ENCODE measurements around the gene CIP2A.

The CIP2A gene

GRCh38 chr3:108602249-108602934 is 13.2 kb upstream of the CIP2A start:
- H3K9ac ChIP-seq (ENCODE audit: low read depth, low read length): 0 out of 2 replicates have a peak overlapping the region, but pooled peaks have one; percentile 24
- H3K9me3 ChIP-seq (ENCODE audit: insufficient read depth, low read depth, low read length): no peaks in the 10 kb centered on the region
- 88% methylated on average over 5 of the region's 5 CpGs for WGBS
- H3K27me3 ChIP-seq (ENCODE audit: insufficient read depth, low read length): no peaks in the 10 kb centered on the region
- peak overlapping the region; percentile 7; the same call in 1 of the 2 replicates for H3K27ac ChIP-seq (ENCODE audit: low read depth, low read length)
- no peak overlapping the region for H3K4me3 ChIP-seq (ENCODE audit: low read length)
- no peaks in the 10 kb centered on the region for H3K36me3 ChIP-seq (ENCODE audit: insufficient read depth, low read length)
- peaks cover 21% of the 10 kb centered on the region for H3K4me1 ChIP-seq (ENCODE audit: insufficient read depth, low read length)

- no CpG with 5 or more reads among the region's 1 CpG for WGBS
- H3K4me3 ChIP-seq (ENCODE audit: low read length): no peak overlapping the region
- no peaks in the 10 kb centered on the region for H3K27me3 ChIP-seq (ENCODE audit: insufficient read depth, low read length)
- no peak overlapping the region for H3K9ac ChIP-seq (ENCODE audit: low read depth, low read length)
- H3K4me1 ChIP-seq (ENCODE audit: insufficient read depth, low read length): peaks cover 21% of the 10 kb centered on the region
- no peaks in the 10 kb centered on the region for H3K36me3 ChIP-seq (ENCODE audit: insufficient read depth, low read length)
- H3K9me3 ChIP-seq (ENCODE audit: insufficient read depth, low read depth, low read length): no peaks in the 10 kb centered on the region
- H3K27ac ChIP-seq (ENCODE audit: low read depth, low read length): no peak overlapping the region
Measured at GRCh38 chr3:108599677-108600409, 10.6 kb upstream of the CIP2A start.

- WGBS: no CpG with 5 or more reads among the region's 5 CpGs
- Histone ChIP-seq H3K4me1 (ENCODE audit: insufficient read depth, low read length) (peaks cover 14% of the 10 kb centered on the region), H3K27me3 (ENCODE audit: insufficient read depth, low read length) (no peaks in the 10 kb centered on the region), H3K9me3 (ENCODE audit: insufficient read depth, low read depth, low read length) (no peaks in the 10 kb centered on the region), H3K27ac (ENCODE audit: low read depth, low read length) (no peak overlapping the region), H3K9ac (ENCODE audit: low read depth, low read length) (no peak overlapping the region), H3K36me3 (ENCODE audit: insufficient read depth, low read length) (no peaks in the 10 kb centered on the region), H3K4me3 (ENCODE audit: low read length) (no peak overlapping the region)
Measured at GRCh38 chr3:108598375-108598774, 9.1 kb upstream of the CIP2A start.

- 92% methylated on average over 2 of the region's 2 CpGs for WGBS
- no peak overlapping the region for H3K9ac ChIP-seq (ENCODE audit: low read depth, low read length)
Measured at GRCh38 chr3:108595321-108595720, 6.1 kb upstream of the CIP2A start.

GRCh38 chr3:108590460-108590859 is 1.2 kb upstream of the CIP2A start:
- Histone ChIP-seq H3K4me1 (ENCODE audit: insufficient read depth, low read length) (peaks cover 19% of the 10 kb centered on the region), H3K27ac (ENCODE audit: low read depth, low read length) (no peak overlapping the region)
- 68% methylated on average over 3 of the region's 4 CpGs for WGBS

More at GRCh38 chr3:108595321-108595720, 6.1 kb upstream of the CIP2A start:
- H3K36me3 ChIP-seq (ENCODE audit: insufficient read depth, low read length): no peaks in the 10 kb centered on the region
- peaks cover 8% of the 10 kb centered on the region; the same call in 1 of the 2 replicates for H3K4me1 ChIP-seq (ENCODE audit: insufficient read depth, low read length)
- no peaks in the 10 kb centered on the region for H3K27me3 ChIP-seq (ENCODE audit: insufficient read depth, low read length)
- no peak overlapping the region for H3K27ac ChIP-seq (ENCODE audit: low read depth, low read length)
- H3K4me3 ChIP-seq (ENCODE audit: low read length): no peak overlapping the region
- no peaks in the 10 kb centered on the region for H3K9me3 ChIP-seq (ENCODE audit: insufficient read depth, low read depth, low read length)

GRCh38 chr3:108589998-108590323 is 723 bp upstream of the CIP2A start:
- no peaks in the 10 kb centered on the region for H3K9me3 ChIP-seq (ENCODE audit: insufficient read depth, low read depth, low read length)
- no peaks in the 10 kb centered on the region for H3K27me3 ChIP-seq (ENCODE audit: insufficient read depth, low read length)
- 3% methylated on average over 11 of the region's 11 CpGs for WGBS
- H3K27ac ChIP-seq (ENCODE audit: low read depth, low read length): peak overlapping the region; percentile 97
- peak overlapping the region; percentile 96 for H3K9ac ChIP-seq (ENCODE audit: low read depth, low read length)
- peak overlapping the region; percentile 93 for H3K4me3 ChIP-seq (ENCODE audit: low read length)
- H3K4me1 ChIP-seq (ENCODE audit: insufficient read depth, low read length): peaks cover 19% of the 10 kb centered on the region
- H3K36me3 ChIP-seq (ENCODE audit: insufficient read depth, low read length): peaks cover 13% of the 10 kb centered on the region

More at GRCh38 chr3:108590460-108590859, 1.2 kb upstream of the CIP2A start:
- Histone ChIP-seq H3K27me3 (ENCODE audit: insufficient read depth, low read length) (no peaks in the 10 kb centered on the region), H3K4me3 (ENCODE audit: low read length) (peak overlapping the region; percentile 93), H3K9me3 (ENCODE audit: insufficient read depth, low read depth, low read length) (no peaks in the 10 kb centered on the region), H3K9ac (ENCODE audit: low read depth, low read length) (peak overlapping the region; percentile 96), H3K36me3 (ENCODE audit: insufficient read depth, low read length) (peaks cover 9% of the 10 kb centered on the region; the same call in 1 of the 2 replicates)

GRCh38 chr3:108588601-108589000 is 637 bp downstream of the CIP2A start:
- H3K27ac ChIP-seq (ENCODE audit: low read depth, low read length): peak overlapping the region; percentile 97
- H3K4me3 ChIP-seq (ENCODE audit: low read length): peak overlapping the region; percentile 93
- no peaks in the 10 kb centered on the region for H3K27me3 ChIP-seq (ENCODE audit: insufficient read depth, low read length)
- H3K9ac ChIP-seq (ENCODE audit: low read depth, low read length): peak overlapping the region; percentile 96
- WGBS: 3% methylated on average over 8 of the region's 8 CpGs
- no peaks in the 10 kb centered on the region for H3K9me3 ChIP-seq (ENCODE audit: insufficient read depth, low read depth, low read length)
- peaks cover 26% of the 10 kb centered on the region for H3K36me3 ChIP-seq (ENCODE audit: insufficient read depth, low read length)
- peaks cover 19% of the 10 kb centered on the region for H3K4me1 ChIP-seq (ENCODE audit: insufficient read depth, low read length)

GRCh38 chr3:108578064-108578463 is 11.2 kb downstream of the CIP2A start:
- H3K27ac ChIP-seq (ENCODE audit: low read depth, low read length): no peak overlapping the region
- H3K4me3 ChIP-seq (ENCODE audit: low read length): no peak overlapping the region
- H3K4me1 ChIP-seq (ENCODE audit: insufficient read depth, low read length): peaks cover 36% of the 10 kb centered on the region
- no peaks in the 10 kb centered on the region for H3K27me3 ChIP-seq (ENCODE audit: insufficient read depth, low read length)
- H3K9me3 ChIP-seq (ENCODE audit: insufficient read depth, low read depth, low read length): peaks cover 7% of the 10 kb centered on the region; the same call in 1 of the 2 replicates
- no peak overlapping the region for H3K9ac ChIP-seq (ENCODE audit: low read depth, low read length)
- H3K36me3 ChIP-seq (ENCODE audit: insufficient read depth, low read length): peaks cover 96% of the 10 kb centered on the region
- WGBS: 100% methylated on average over 2 of the region's 2 CpGs

GRCh38 chr3:108569336-108569735 is 19.9 kb downstream of the CIP2A start:
- H3K9me3 ChIP-seq (ENCODE audit: insufficient read depth, low read depth, low read length): no peaks in the 10 kb centered on the region
- H3K27me3 ChIP-seq (ENCODE audit: insufficient read depth, low read length): no peaks in the 10 kb centered on the region
- peaks cover 95% of the 10 kb centered on the region for H3K36me3 ChIP-seq (ENCODE audit: insufficient read depth, low read length)
- no peak overlapping the region for H3K27ac ChIP-seq (ENCODE audit: low read depth, low read length)
- WGBS: 95% methylated on average over 4 of the region's 4 CpGs
- no peak overlapping the region for H3K4me3 ChIP-seq (ENCODE audit: low read length)
- H3K4me1 ChIP-seq (ENCODE audit: insufficient read depth, low read length): no peaks in the 10 kb centered on the region
- no peak overlapping the region for H3K9ac ChIP-seq (ENCODE audit: low read depth, low read length)

GRCh38 chr3:108566599-108566998 is 22.6 kb downstream of the CIP2A start:
- Histone ChIP-seq H3K4me1 (ENCODE audit: insufficient read depth, low read length) (no peaks in the 10 kb centered on the region), H3K9ac (ENCODE audit: low read depth, low read length) (no peak overlapping the region), H3K27me3 (ENCODE audit: insufficient read depth, low read length) (no peaks in the 10 kb centered on the region), H3K27ac (ENCODE audit: low read depth, low read length) (no peak overlapping the region), H3K36me3 (ENCODE audit: insufficient read depth, low read length) (peaks cover 97% of the 10 kb centered on the region), H3K4me3 (ENCODE audit: low read length) (no peak overlapping the region), H3K9me3 (ENCODE audit: insufficient read depth, low read depth, low read length) (no peaks in the 10 kb centered on the region)
- WGBS: 100% methylated on average over 1 of the region's 1 CpG

- H3K27ac ChIP-seq (ENCODE audit: low read depth, low read length): no peak overlapping the region
- no peaks in the 10 kb centered on the region for H3K4me1 ChIP-seq (ENCODE audit: insufficient read depth, low read length)
- WGBS: 100% methylated on average over 1 of the region's 3 CpGs
- no peaks in the 10 kb centered on the region for H3K9me3 ChIP-seq (ENCODE audit: insufficient read depth, low read depth, low read length)
- no peak overlapping the region for H3K4me3 ChIP-seq (ENCODE audit: low read length)
- no peak overlapping the region for H3K9ac ChIP-seq (ENCODE audit: low read depth, low read length)
- H3K36me3 ChIP-seq (ENCODE audit: insufficient read depth, low read length): peaks cover 97% of the 10 kb centered on the region
- H3K27me3 ChIP-seq (ENCODE audit: insufficient read depth, low read length): no peaks in the 10 kb centered on the region
Measured at GRCh38 chr3:108565506-108565905, 23.7 kb downstream of the CIP2A start.
